HEK293 (cell line): ENCODE measurements around the gene LRRN4CL.
A peak's percentile ranks its signal among the peaks of the same experiment; 100 is the strongest.
"Not testable (repeated sequence)": the region's sequence is repeated elsewhere in the genome, so short reads cannot be mapped to it uniquely, and the experiment has no call there.

Source experiments
- CTCF ChIA-PET: fragments of 350-600 bp; formaldehyde crosslinking; extraction: SDS; loops from one replicate; lab custom pipeline; 2021; ENCODE audit warnings: antibody characterized with exemption; lab: Yijun Ruan, JAX
- POLR2A ChIA-PET: fragments of 300-600 bp; formaldehyde crosslinking; extraction: SDS; loops from one replicate; lab custom pipeline; 2020; ENCODE audit warnings: antibody characterized with exemption, inconsistent platforms; lab: Yijun Ruan, JAX
- H3K27ac ChIP-seq: fragments of 200-500 bp; sonication (Bioruptor generic); 2 replicates; pipeline ENCODE4 v1.5.1; 2014; ENCODE audit warnings: low read depth, low read length, control low read depth, inconsistent platforms; ENCODE audit errors: extremely low read depth
- H3K36me3 ChIP-seq, 2 experiments: fragments of 200-500 bp in 1 of 2; sonication (Bioruptor generic) in 1 of 2; 1 replicate in 1 of 2; 2 replicates in 1 of 2; pipeline ENCODE4 v1.5.1; 2014 to 2017; ENCODE audit warnings: inconsistent platforms in 2 of 2, low read length in 2 of 2; ENCODE audit not compliant: control insufficient read depth in 2 of 2, insufficient read depth in 1 of 2
- H3K4me1 ChIP-seq: fragments of 200-500 bp; sonication (Bioruptor generic); 2 replicates; pipeline ENCODE4 v1.5.1; 2014; ENCODE audit warnings: mild to moderate bottlenecking, low read length, inconsistent platforms; ENCODE audit not compliant: control insufficient read depth, insufficient read depth
- H3K4me3 ChIP-seq: 2 replicates; pipeline ENCODE4 v1.5.1; 2011; ENCODE audit warnings: low read depth, mild to moderate bottlenecking, control low read depth, low read length, moderate library complexity
- H3K9me3 ChIP-seq: fragments of 200-500 bp; sonication (Bioruptor generic); 2 replicates; pipeline ENCODE4 v1.5.1; 2014; ENCODE audit warnings: low read depth, low read length, inconsistent platforms; ENCODE audit not compliant: control insufficient read depth, insufficient read depth
- EGR2 ChIP-seq: fragments of 450-650 bp; formaldehyde crosslinking; IDR thresholded peaks from 2 replicates; pipeline ENCODE4 v1.5.1; 2016; ENCODE audit warnings: low read depth, missing biosample characterization, missing genetic modification characterization
- GLI2 ChIP-seq: fragments of 450-650 bp; formaldehyde crosslinking; IDR thresholded peaks from 2 replicates; pipeline ENCODE4; 2017; ENCODE audit warnings: missing biosample characterization, missing genetic modification characterization, low read depth, borderline replicate concordance
- HOXD13 ChIP-seq: sonication (generic); formaldehyde crosslinking; IDR thresholded peaks from 2 replicates; pipeline ENCODE4 v1.8.0; 2022; ENCODE audit warnings: missing genetic modification reagents, borderline replicate concordance
- MZF1 ChIP-seq: fragments of 450-650 bp; formaldehyde crosslinking; IDR thresholded peaks from 2 replicates; pipeline ENCODE4 v1.5.1; 2017; ENCODE audit warnings: missing biosample characterization, missing genetic modification characterization, borderline replicate concordance
- REPIN1 ChIP-seq: fragments of 450-650 bp; formaldehyde crosslinking; IDR thresholded peaks from 2 replicates; pipeline ENCODE4 v1.5.1; 2017; ENCODE audit warnings: missing biosample characterization, missing genetic modification characterization, low read depth
- SP7 ChIP-seq: fragments of 450-650 bp; formaldehyde crosslinking; IDR thresholded peaks from 2 replicates; pipeline ENCODE4 v1.5.1; 2016; ENCODE audit warnings: missing biosample characterization, missing genetic modification characterization
- YY2 ChIP-seq: fragments of 450-650 bp; formaldehyde crosslinking; IDR thresholded peaks from 2 replicates; pipeline ENCODE4 v1.5.1; 2016; ENCODE audit warnings: missing biosample characterization, missing genetic modification characterization
- ZBTB21 ChIP-seq: fragments of 450-650 bp; formaldehyde crosslinking; IDR thresholded peaks from 2 replicates; pipeline ENCODE4 v1.5.1; 2017; ENCODE audit warnings: missing biosample characterization, missing genetic modification characterization
- ZIC2 ChIP-seq: fragments of 450-650 bp; formaldehyde crosslinking; IDR thresholded peaks from 2 replicates; pipeline ENCODE4 v1.5.1; 2016; ENCODE audit warnings: missing biosample characterization, missing genetic modification characterization
- ZNF114 ChIP-seq: fragments of 450-650 bp; formaldehyde crosslinking; IDR thresholded peaks from 2 replicates; pipeline ENCODE4 v1.5.0; 2017; ENCODE audit warnings: missing biosample characterization, missing genetic modification characterization
- ZNF140 ChIP-seq: fragments of 450-650 bp; formaldehyde crosslinking; IDR thresholded peaks from 2 replicates; pipeline ENCODE4 v1.5.1; 2016; ENCODE audit warnings: missing biosample characterization, missing genetic modification characterization
- ZNF335 ChIP-seq: fragments of 450-650 bp; formaldehyde crosslinking; conservative IDR thresholded peaks from 2 replicates; pipeline ENCODE4 v1.5.1; 2016; ENCODE audit warnings: missing biosample characterization, missing genetic modification characterization
- ZNF433 ChIP-seq: fragments of 450-650 bp; formaldehyde crosslinking; IDR thresholded peaks from 2 replicates; pipeline ENCODE4 v1.5.1; 2016; ENCODE audit warnings: missing biosample characterization, missing genetic modification characterization, low read depth
- ZNF670 ChIP-seq: fragments of 450-650 bp; formaldehyde crosslinking; IDR thresholded peaks from 2 replicates; pipeline ENCODE4 v1.5.1; 2016; ENCODE audit warnings: missing biosample characterization, missing genetic modification characterization, low read depth
- ZNF76 ChIP-seq: fragments of 450-650 bp; formaldehyde crosslinking; IDR thresholded peaks from 2 replicates; pipeline ENCODE4; 2016; ENCODE audit warnings: low read depth, missing biosample characterization, missing genetic modification characterization, borderline replicate concordance
- ZNF768 ChIP-seq: fragments of 450-650 bp; formaldehyde crosslinking; IDR thresholded peaks from 2 replicates; pipeline ENCODE4 v1.5.1; 2018; ENCODE audit warnings: missing biosample characterization, mild to moderate bottlenecking, missing genetic modification characterization
- TF ChIP-seq, protein P1 (sequence below): fragments of 450-650 bp; IDR thresholded peaks from 2 replicates; pipeline ENCODE4 v1.5.1; 2018; ENCODE audit warnings: missing biosample characterization, missing genetic modification characterization
- TF ChIP-seq, protein P2 (sequence below): fragments of 450-650 bp; formaldehyde crosslinking; IDR thresholded peaks from 2 replicates; pipeline ENCODE4 v1.5.1; 2016; ENCODE audit warnings: missing biosample characterization, missing genetic modification characterization

Gene LRRN4CL

DNA sequence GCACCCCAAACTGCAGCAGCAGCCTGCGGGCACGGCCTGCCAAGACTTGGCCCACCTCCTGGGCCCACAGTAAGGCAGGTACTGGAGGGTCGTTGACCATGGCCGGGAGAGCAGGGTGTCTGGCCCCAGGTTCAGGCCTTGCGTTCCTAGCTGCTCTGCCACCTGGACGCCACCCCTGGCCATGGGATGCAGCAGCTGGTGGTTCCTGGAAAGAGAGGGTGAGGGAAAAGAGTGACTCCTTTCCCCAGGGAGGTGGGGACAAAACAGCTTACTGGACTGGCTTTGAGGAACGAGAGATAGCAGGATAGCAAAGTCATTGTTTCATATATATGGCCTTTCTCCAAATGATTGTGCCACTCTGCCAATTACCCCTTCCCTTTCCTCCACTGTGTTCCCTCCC, 16.1 kb upstream of the LRRN4CL start:
- TF ChIP-seq EGR2: no peak
- TF ChIP-seq, protein P1, sequence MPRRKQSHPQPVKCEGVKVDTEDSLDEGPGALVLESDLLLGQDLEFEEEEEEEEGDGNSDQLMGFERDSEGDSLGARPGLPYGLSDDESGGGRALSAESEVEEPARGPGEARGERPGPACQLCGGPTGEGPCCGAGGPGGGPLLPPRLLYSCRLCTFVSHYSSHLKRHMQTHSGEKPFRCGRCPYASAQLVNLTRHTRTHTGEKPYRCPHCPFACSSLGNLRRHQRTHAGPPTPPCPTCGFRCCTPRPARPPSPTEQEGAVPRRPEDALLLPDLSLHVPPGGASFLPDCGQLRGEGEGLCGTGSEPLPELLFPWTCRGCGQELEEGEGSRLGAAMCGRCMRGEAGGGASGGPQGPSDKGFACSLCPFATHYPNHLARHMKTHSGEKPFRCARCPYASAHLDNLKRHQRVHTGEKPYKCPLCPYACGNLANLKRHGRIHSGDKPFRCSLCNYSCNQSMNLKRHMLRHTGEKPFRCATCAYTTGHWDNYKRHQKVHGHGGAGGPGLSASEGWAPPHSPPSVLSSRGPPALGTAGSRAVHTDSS: no peak
- TF ChIP-seq ZNF768 (tag by site-specific recombination): no peak
- no peak for TF ChIP-seq ZNF433 (tag by site-specific recombination)
- TF ChIP-seq ZNF114: no peak
- no peak for TF ChIP-seq MZF1 (tag by site-specific recombination)
- TF ChIP-seq ZNF670: no peak
- TF ChIP-seq HOXD13 (CRISPR knock-in tag): no peak
- no peak for TF ChIP-seq ZNF335 (tag by site-specific recombination)
- POLR2A ChIA-PET: interaction anchor here (0.8 to 3.7 kb wide), 15 partner anchors 10 to 150 kb away, joined by 3 to 34 read pairs (median 13); partner anchors contain the start of genes C11orf98, CSKMT, HNRNPUL2 and LBHD1
- CTCF ChIA-PET: interaction anchor here (0.7 to 2.1 kb wide), 6 partner anchors 8 to 98 kb away, joined by 3 to 7 read pairs (median 3); no protein-coding TSS in a partner anchor
- Histone ChIP-seq H3K27ac (peak overlapping the region; percentile 51; the same call in 1 of the 2 replicates), H3K9me3 (no peaks in the 10 kb centered on the region), H3K4me3 (peak overlapping the region; percentile 62), H3K36me3 (peaks cover 15 to 89% of the 10 kb centered on the region in 2 experiments), H3K4me1 (peaks cover 3% of the 10 kb centered on the region; the same call in 1 of the 2 replicates)

DNA sequence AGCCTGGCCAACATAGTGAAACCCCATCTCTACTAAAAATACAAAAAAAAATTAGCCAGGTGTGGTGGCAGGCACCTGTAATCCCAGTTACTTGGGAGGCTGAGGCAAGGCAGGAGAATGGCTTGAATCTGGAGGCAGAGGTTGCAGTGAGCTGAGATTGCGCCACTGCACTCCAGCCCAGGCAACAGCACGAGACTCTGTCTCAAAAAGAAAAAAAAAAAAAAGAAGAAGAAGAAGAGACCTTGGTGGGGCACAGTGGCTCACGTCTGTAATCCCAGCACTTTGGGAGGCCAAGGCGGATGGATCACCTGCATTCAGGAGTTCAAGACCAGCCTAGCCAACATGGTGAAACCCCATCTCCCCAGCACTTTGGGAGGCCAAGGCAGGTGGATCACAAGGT, 14.6 kb upstream of the LRRN4CL start:
- H3K36me3 ChIP-seq: peaks cover 15 to 83% of the 10 kb centered on the region in 2 experiments
- ChIA-PET POLR2A (interaction anchor here (0.6 to 1.8 kb wide), 4 partner anchors 15 to 1676 kb away, joined by 4 to 10 read pairs (median 5); partner anchors contain the start of genes C11orf98, CSKMT and LRRN4CL), CTCF (interaction anchor here (0.6 to 1.6 kb wide), 4 partner anchors 10 to 1133 kb away, joined by 3 to 12 read pairs (median 4); partner anchors contain the start of gene TMEM179B)
- not testable (repeated sequence) for H3K4me3 ChIP-seq, H3K27ac ChIP-seq, H3K4me1 ChIP-seq, H3K9me3 ChIP-seq

DNA sequence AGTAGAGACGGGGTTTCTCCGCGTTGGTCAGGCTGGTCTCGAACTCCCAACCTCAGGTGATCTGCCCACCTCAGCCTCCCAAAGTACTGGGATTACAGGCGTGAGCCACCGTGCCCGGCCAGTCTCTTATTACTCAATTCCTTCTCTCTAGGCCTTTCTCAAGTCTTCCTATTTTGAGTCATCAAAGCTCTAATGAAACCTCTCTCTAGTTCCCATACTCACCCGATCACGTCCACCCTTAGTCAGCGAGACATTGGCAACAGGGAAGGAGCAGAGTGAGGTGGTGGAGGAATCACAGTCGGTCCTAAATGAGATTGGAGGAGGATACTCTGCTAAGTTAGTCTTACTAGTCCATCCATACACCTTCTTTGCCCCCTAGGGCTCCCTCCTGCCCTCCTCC, 12.9 kb upstream of the LRRN4CL start:
- H3K36me3 ChIP-seq: peaks cover 15 to 71% of the 10 kb centered on the region in 2 experiments
- peaks cover 3% of the 10 kb centered on the region; the same call in 1 of the 2 replicates for H3K4me1 ChIP-seq
- no peak overlapping the region for H3K4me3 ChIP-seq
- TF ChIP-seq ZNF76 (tag by site-specific recombination) (no peak), REPIN1 (no peak), ZBTB21 (no peak), YY2 (tag by site-specific recombination) (no peak), GLI2 (tag by site-specific recombination) (no peak), SP7 (tag by site-specific recombination) (no peak), ZIC2 (no peak), ZNF140 (no peak)
- TF ChIP-seq, protein P2, sequence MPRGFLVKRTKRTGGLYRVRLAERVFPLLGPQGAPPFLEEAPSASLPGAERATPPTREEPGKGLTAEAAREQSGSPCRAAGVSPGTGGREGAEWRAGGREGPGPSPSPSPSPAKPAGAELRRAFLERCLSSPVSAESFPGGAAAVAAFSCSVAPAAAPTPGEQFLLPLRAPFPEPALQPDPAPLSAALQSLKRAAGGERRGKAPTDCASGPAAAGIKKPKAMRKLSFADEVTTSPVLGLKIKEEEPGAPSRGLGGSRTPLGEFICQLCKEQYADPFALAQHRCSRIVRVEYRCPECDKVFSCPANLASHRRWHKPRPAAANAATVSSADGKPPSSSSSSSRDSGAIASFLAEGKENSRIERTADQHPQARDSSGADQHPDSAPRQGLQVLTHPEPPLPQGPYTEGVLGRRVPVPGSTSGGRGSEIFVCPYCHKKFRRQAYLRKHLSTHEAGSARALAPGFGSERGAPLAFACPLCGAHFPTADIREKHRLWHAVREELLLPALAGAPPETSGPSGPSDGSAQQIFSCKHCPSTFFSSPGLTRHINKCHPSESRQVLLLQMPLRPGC (tag by site-specific recombination): no peak
- ChIA-PET POLR2A (interaction anchor here (0.6 to 1.8 kb wide), 2 partner anchors 11 to 37 kb away, joined by 3 to 4 read pairs; partner anchors contain the start of genes C11orf98 and CSKMT), CTCF (interaction anchor here (0.7 to 1.7 kb wide), 3 partner anchors 8 to 21 kb away, joined by 7 to 12 read pairs (median 8); partner anchors contain the start of gene LRRN4CL)
- H3K27ac ChIP-seq: no peak overlapping the region
- H3K9me3 ChIP-seq: no peaks in the 10 kb centered on the region
